SK-N-SH treated with all-trans-retinoic acid at 6 μM for 48 hours (cell line): Measurements from ENCODE around the gene GABPA.

ENCODE experiments used
- ARNTL ChIP-seq: fragments of 450-650 bp; formaldehyde crosslinking; IDR thresholded peaks from 2 replicates; pipeline ENCODE4 v1.5.0; 2020; ENCODE audit warnings: low read depth, mild to moderate bottlenecking, moderate library complexity, borderline replicate concordance
- ESRRG ChIP-seq: fragments of 250-450 bp; sonication (Bioruptor Pico); IDR thresholded peaks from 2 replicates; pipeline ENCODE4 v1.6.1; 2021; ENCODE audit warnings: mild to moderate bottlenecking
- ISL1 ChIP-seq: fragments of 250-450 bp; sonication (Bioruptor Pico); IDR thresholded peaks from 2 replicates; pipeline ENCODE4 v2.1.2; 2022; ENCODE audit warnings: mild to moderate bottlenecking, moderate library complexity
- OSR1 ChIP-seq: fragments of 250-450 bp; sonication (Bioruptor Pico); IDR thresholded peaks from 2 replicates; pipeline ENCODE4 v1.8.0; 2022; ENCODE audit warnings: moderate library complexity, mild to moderate bottlenecking, inconsistent platforms
- POU6F1 ChIP-seq: fragments of 250-450 bp; sonication (Bioruptor Pico); IDR thresholded peaks from 2 replicates; pipeline ENCODE4 v1.8.0; 2021; ENCODE audit warnings: low read depth, mild to moderate bottlenecking, moderate library complexity, borderline replicate concordance
- PPARA ChIP-seq: fragments of 250-450 bp; sonication (Bioruptor Pico); IDR thresholded peaks from 2 replicates; pipeline ENCODE4 v1.5.0; 2020; ENCODE audit warnings: mild to moderate bottlenecking, borderline replicate concordance
- RARB ChIP-seq: fragments of 250-450 bp; sonication (Bioruptor Pico); IDR thresholded peaks from 2 replicates; pipeline ENCODE4 v1.8.0; 2021; ENCODE audit warnings: mild to moderate bottlenecking, moderate library complexity
- ZC3H10 ChIP-seq: fragments of 250-450 bp; sonication (Bioruptor Pico); IDR thresholded peaks from 2 replicates; pipeline ENCODE4 v1.5.1; 2021; ENCODE audit warnings: mild to moderate bottlenecking, moderate library complexity
- ZFP3 ChIP-seq: fragments of 250-450 bp; sonication (Bioruptor Pico); IDR thresholded peaks from 2 replicates; pipeline ENCODE4 v1.5.0; 2020; ENCODE audit warnings: mild to moderate bottlenecking, moderate library complexity
- ZFP30 ChIP-seq: fragments of 450-650 bp; formaldehyde crosslinking; IDR thresholded peaks from 2 replicates; pipeline ENCODE4 v1.5.0; 2022; ENCODE audit warnings: mild to moderate bottlenecking, moderate library complexity
- ZNF565 ChIP-seq: fragments of 450-650 bp; formaldehyde crosslinking; conservative IDR thresholded peaks from 2 replicates; pipeline ENCODE4 v1.5.0; 2020; ENCODE audit warnings: low read depth, mild to moderate bottlenecking, moderate library complexity
- TF ChIP-seq, protein P1 (sequence below): fragments of 250-450 bp; sonication (Bioruptor Pico); IDR thresholded peaks from 2 replicates; pipeline ENCODE4 v1.8.0; 2020; ENCODE audit warnings: mild to moderate bottlenecking, moderate library complexity, borderline replicate concordance
- TF ChIP-seq, protein P2 (sequence below): fragments of 250-450 bp; sonication (Bioruptor Pico); IDR thresholded peaks from 2 replicates; pipeline ENCODE4 v1.5.1; 2020; ENCODE audit warnings: low read depth, mild to moderate bottlenecking, moderate library complexity

DNA sequence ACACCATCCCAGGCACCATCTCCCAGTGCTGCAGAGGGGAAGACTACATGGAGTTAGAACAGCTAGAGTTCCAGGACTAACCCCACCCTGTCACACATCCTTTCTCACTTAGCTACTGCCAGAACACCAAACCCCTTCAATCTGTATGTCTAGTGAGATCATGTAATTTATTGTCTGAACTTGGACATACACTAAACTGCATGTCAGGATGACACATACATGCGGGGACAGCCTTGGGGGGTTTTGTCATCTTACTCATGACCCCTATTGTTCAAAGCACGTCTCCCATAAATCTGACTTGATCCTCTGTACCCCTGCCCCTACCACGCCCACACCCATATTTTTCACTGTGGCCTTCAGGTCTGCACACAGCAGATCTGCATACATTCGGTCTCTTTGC lies 71.3 kb downstream of the GABPA start:
- TF ChIP-seq ZNF565 (no peak), POU6F1 (CRISPR knock-in tag) (no peak), RARB (CRISPR knock-in tag) (no peak), ISL1 (CRISPR knock-in tag) (no peak), ARNTL (no peak), ZFP3 (CRISPR knock-in tag) (no peak), PPARA (CRISPR knock-in tag) (no peak), ESRRG (CRISPR knock-in tag) (no peak), OSR1 (no peak), ZC3H10 (CRISPR knock-in tag) (no peak), ZFP30 (no peak)
- TF ChIP-seq, protein P1, sequence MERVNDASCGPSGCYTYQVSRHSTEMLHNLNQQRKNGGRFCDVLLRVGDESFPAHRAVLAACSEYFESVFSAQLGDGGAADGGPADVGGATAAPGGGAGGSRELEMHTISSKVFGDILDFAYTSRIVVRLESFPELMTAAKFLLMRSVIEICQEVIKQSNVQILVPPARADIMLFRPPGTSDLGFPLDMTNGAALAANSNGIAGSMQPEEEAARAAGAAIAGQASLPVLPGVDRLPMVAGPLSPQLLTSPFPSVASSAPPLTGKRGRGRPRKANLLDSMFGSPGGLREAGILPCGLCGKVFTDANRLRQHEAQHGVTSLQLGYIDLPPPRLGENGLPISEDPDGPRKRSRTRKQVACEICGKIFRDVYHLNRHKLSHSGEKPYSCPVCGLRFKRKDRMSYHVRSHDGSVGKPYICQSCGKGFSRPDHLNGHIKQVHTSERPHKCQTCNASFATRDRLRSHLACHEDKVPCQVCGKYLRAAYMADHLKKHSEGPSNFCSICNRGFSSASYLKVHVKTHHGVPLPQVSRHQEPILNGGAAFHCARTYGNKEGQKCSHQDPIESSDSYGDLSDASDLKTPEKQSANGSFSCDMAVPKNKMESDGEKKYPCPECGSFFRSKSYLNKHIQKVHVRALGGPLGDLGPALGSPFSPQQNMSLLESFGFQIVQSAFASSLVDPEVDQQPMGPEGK (CRISPR knock-in tag): no peak
- TF ChIP-seq, protein P2, sequence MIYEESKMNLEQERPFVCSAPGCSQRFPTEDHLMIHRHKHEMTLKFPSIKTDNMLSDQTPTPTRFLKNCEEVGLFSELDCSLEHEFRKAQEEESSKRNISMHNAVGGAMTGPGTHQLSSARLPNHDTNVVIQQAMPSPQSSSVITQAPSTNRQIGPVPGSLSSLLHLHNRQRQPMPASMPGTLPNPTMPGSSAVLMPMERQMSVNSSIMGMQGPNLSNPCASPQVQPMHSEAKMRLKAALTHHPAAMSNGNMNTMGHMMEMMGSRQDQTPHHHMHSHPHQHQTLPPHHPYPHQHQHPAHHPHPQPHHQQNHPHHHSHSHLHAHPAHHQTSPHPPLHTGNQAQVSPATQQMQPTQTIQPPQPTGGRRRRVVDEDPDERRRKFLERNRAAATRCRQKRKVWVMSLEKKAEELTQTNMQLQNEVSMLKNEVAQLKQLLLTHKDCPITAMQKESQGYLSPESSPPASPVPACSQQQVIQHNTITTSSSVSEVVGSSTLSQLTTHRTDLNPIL (CRISPR knock-in tag): no peak
